IMR-90 (cell line): ENCODE results near the gene CHSY3. TPM values are rescaled to one million over a fixed set of nuclear protein-coding genes. Genes with fewer than 3 reads are reported as not detected.

Source experiments
- ATAC-seq: fragments of 200-7000 bp; cut with Tn5 transposase; 2 replicates; pipeline ENCODE4 v1.9.1; 2020; ENCODE audit warnings: low read depth, mild to moderate bottlenecking, moderate library complexity
- BruUV-seq: library from RNA; stranded (reverse); fragments of 400-500 nt; replicated peaks from 2 replicates; lab custom pipeline; 2021; lab: Mats Ljungman, UMichigan
- CTCF ChIA-PET: fragments of 300-600 bp; formaldehyde crosslinking; extraction: SDS; loops from one replicate; lab custom pipeline; 2021; ENCODE audit warnings: antibody characterized with exemption; lab: Yijun Ruan, JAX
- POLR2A ChIA-PET: fragments of 300-600 bp; sonication (Branson Sonifier 250); formaldehyde crosslinking; loops from one replicate; lab custom pipeline; 2022; ENCODE audit warnings: antibody characterized with exemption; ENCODE audit not compliant: unreplicated experiment; lab: Charles Lee
- DNase-seq: peaks from one replicate; pipeline ENCODE4 v3.0.0; 2013
- H2AFZ ChIP-seq: replicated peaks from 2 replicates; pipeline ENCODE3; 2013; ENCODE audit warnings: low read length, mild to moderate bottlenecking; ENCODE audit not compliant: poor library complexity
- H2AK5ac ChIP-seq: 2 replicates; pipeline ENCODE4 v1.6.1; 2013; ENCODE audit warnings: low read depth, low read length, inconsistent platforms
- H2AK9ac ChIP-seq: replicated peaks from 2 replicates; pipeline ENCODE3; 2013; ENCODE audit warnings: mild to moderate bottlenecking, low read depth, low read length, moderate library complexity; ENCODE audit not compliant: poor library complexity
- H2BK120ac ChIP-seq: 2 replicates; pipeline ENCODE4 v1.6.1; 2013; ENCODE audit warnings: low read depth, low read length, inconsistent platforms
- H2BK15ac ChIP-seq: 3 replicates; pipeline ENCODE4 v1.6.1; 2013; ENCODE audit warnings: low read depth, low read length, inconsistent platforms
- H2BK20ac ChIP-seq: 2 replicates; pipeline ENCODE4 v1.6.1; 2013; ENCODE audit warnings: low read depth, mild to moderate bottlenecking, inconsistent platforms, low read length, moderate library complexity
- H2BK5ac ChIP-seq: 2 replicates; pipeline ENCODE4 v1.6.1; 2013; ENCODE audit warnings: mild to moderate bottlenecking, low read depth, low read length, inconsistent platforms; ENCODE audit not compliant: poor library complexity, severe bottlenecking
- H3K14ac ChIP-seq: replicated peaks from 2 replicates; pipeline ENCODE4 v1.6.1; 2013; ENCODE audit warnings: low read depth, low read length, inconsistent platforms
- H3K18ac ChIP-seq: 2 replicates; pipeline ENCODE4 v1.6.1; 2013; ENCODE audit warnings: low read depth, low read length, control low read depth
- H3K23ac ChIP-seq: 2 replicates; pipeline ENCODE4 v1.6.1; 2013; ENCODE audit warnings: low read depth, low read length, inconsistent platforms
- H3K27ac ChIP-seq: 2 replicates; pipeline ENCODE4 v1.5.1; 2013; ENCODE audit warnings: mild to moderate bottlenecking, control low read depth, low read length; ENCODE audit not compliant: insufficient read depth
- H3K27me3 ChIP-seq: 2 replicates; pipeline ENCODE4 v1.6.1; 2013; ENCODE audit warnings: low read length; ENCODE audit not compliant: control insufficient read depth, insufficient read depth
- H3K36me3 ChIP-seq: 2 replicates; pipeline ENCODE4 v1.6.1; 2013; ENCODE audit warnings: low read length, mixed read lengths; ENCODE audit not compliant: control insufficient read depth, insufficient read depth
- H3K4ac ChIP-seq: 2 replicates; pipeline ENCODE4 v1.6.1; 2013; ENCODE audit warnings: low read depth, low read length, inconsistent platforms
- H3K4me1 ChIP-seq: 2 replicates; pipeline ENCODE4 v1.6.1; 2013; ENCODE audit warnings: low read length, mixed read lengths; ENCODE audit not compliant: control insufficient read depth, insufficient read depth
- H3K4me2 ChIP-seq: 2 replicates; pipeline ENCODE4 v1.6.1; 2013; ENCODE audit warnings: low read depth, mild to moderate bottlenecking, control low read depth, low read length, moderate library complexity
- H3K4me3 ChIP-seq: 2 replicates; pipeline ENCODE4 v1.5.1; 2013; ENCODE audit warnings: low read depth, mild to moderate bottlenecking, control low read depth, low read length, moderate library complexity; ENCODE audit not compliant: insufficient read depth
- H3K56ac ChIP-seq: 2 replicates; pipeline ENCODE4 v1.6.1; 2013; ENCODE audit warnings: low read length, inconsistent platforms; ENCODE audit not compliant: insufficient read depth; ENCODE audit errors: extremely low read depth
- H3K79me1 ChIP-seq, 2 experiments: 2 replicates each; pipeline ENCODE4 v1.6.1; 2013; ENCODE audit warnings: low read length in 2 of 2, inconsistent platforms in 1 of 2, low read depth in 1 of 2
- H3K9ac ChIP-seq: 2 replicates; pipeline ENCODE4 v1.6.1; 2013; ENCODE audit warnings: low read depth, low read length, control low read depth
- H3K9me1 ChIP-seq: 2 replicates; pipeline ENCODE4 v1.6.1; 2013; ENCODE audit warnings: low read length, inconsistent platforms; ENCODE audit not compliant: insufficient read depth
- H3K9me3 ChIP-seq: 2 replicates; pipeline ENCODE4 v1.6.1; 2013; ENCODE audit warnings: low read length; ENCODE audit not compliant: control insufficient read depth, insufficient read depth
- H4K20me1 ChIP-seq: 2 replicates; pipeline ENCODE4 v1.6.1; 2013; ENCODE audit warnings: low read length, inconsistent platforms; ENCODE audit not compliant: insufficient read depth
- H4K5ac ChIP-seq: 2 replicates; pipeline ENCODE4 v1.6.1; 2013; ENCODE audit warnings: mild to moderate bottlenecking, low read depth, low read length, control low read depth
- H4K8ac ChIP-seq, 2 experiments: 2 replicates each; pipeline ENCODE4 v1.6.1; 2013; ENCODE audit warnings: low read depth in 2 of 2, low read length in 2 of 2, control low read depth in 1 of 2, inconsistent platforms in 1 of 2
- H4K91ac ChIP-seq: 2 replicates; pipeline ENCODE4 v1.6.1; 2013; ENCODE audit warnings: low read depth, low read length, inconsistent platforms; ENCODE audit not compliant: insufficient read depth
- BHLHE40 ChIP-seq: fragments of 150-350 bp; IDR thresholded peaks from 2 replicates; pipeline ENCODE4 v1.6.1; 2016; ENCODE audit warnings: mild to moderate bottlenecking, low read depth, low read length
- CEBPB ChIP-seq: IDR thresholded peaks from 2 replicates; pipeline ENCODE4 v1.6.1; 2012; ENCODE audit warnings: low read depth, low read length, improper control_type of control experiment
- CHD1 ChIP-seq: IDR thresholded peaks from 2 replicates; pipeline ENCODE4 v1.6.1; 2012; ENCODE audit warnings: low read depth, low read length, improper control_type of control experiment
- FOS ChIP-seq: fragments of 150-350 bp; IDR thresholded peaks from 2 replicates; pipeline ENCODE4 v1.6.1; 2016; ENCODE audit warnings: low read depth, low read length
- MAFK ChIP-seq: IDR thresholded peaks from 2 replicates; pipeline ENCODE4 v1.6.1; 2012; ENCODE audit warnings: low read depth, low read length, improper control_type of control experiment
- NFE2L2 ChIP-seq: fragments of 150-350 bp; IDR thresholded peaks from 2 replicates; pipeline ENCODE4 v1.6.1; 2016; ENCODE audit warnings: low read depth, mild to moderate bottlenecking, low read length
- POLR2A ChIP-seq: IDR thresholded peaks from 2 replicates; pipeline ENCODE4 v1.6.1; 2012; ENCODE audit warnings: mild to moderate bottlenecking, low read depth, low read length
- RCOR1 ChIP-seq: IDR thresholded peaks from 2 replicates; pipeline ENCODE4 v1.6.1; 2012; ENCODE audit warnings: mild to moderate bottlenecking, low read length, improper control_type of control experiment; ENCODE audit not compliant: insufficient replicate concordance
- RFX5 ChIP-seq: IDR thresholded peaks from 2 replicates; pipeline ENCODE4 v1.8.0; 2012; ENCODE audit warnings: low read depth, mild to moderate bottlenecking, low read length, moderate library complexity
- WGBS, 2 experiments: methylation state at CpG; one replicate each; pipeline versions ENCODE4 v1.1.5 to v1.1.7; 2013; ENCODE audit warnings: missing lambda C conversion rate in 2 of 2; ENCODE audit not compliant: insufficient read length in 1 of 2; ENCODE audit errors: extremely low coverage in 2 of 2; 5-methylcytosine and 5-hydroxymethylcytosine counted together
- dilution Hi-C: fragments of 300-500 bp; cut with HindIII; formaldehyde crosslinking; loops from one replicate; pipeline ENCODE4 v1.14.3; 2018; ENCODE audit warnings: low sequenced_read_pairs; ENCODE audit not compliant: unreplicated experiment
- in situ Hi-C: fragments of 300-500 bp; cut with MboI; formaldehyde crosslinking; loops from 3 replicates; pipeline ENCODE4 v1.14.3; 2019; ENCODE audit warnings: low sequenced_read_pairs, inconsistent platforms, mixed read lengths
- intact Hi-C: fragments of 100-400 bp; cut with micrococcal nuclease; formaldehyde crosslinking; loops from 2 replicates; pipeline ENCODE4 v1.10.0; 2022
- polyA plus RNA-seq, 3 experiments: library from polyadenylated mRNA; depleted of rRNA; stranded (reverse); fragments of >200 nt; gene quantifications; 2 replicates each; pipeline ENCODE4 v1.2.3, GENCODE V29; 2012; ENCODE audit warnings: low replicate concordance in 1 of 3
- total RNA-seq: library from RNA; depleted of rRNA; stranded (reverse); fragments of >200 nt; gene quantifications from 2 replicates; pipeline ENCODE4 v1.2.3, GENCODE V29; 2012
- TF ChIP-seq, protein P1 (sequence below): fragments of 150-350 bp; IDR thresholded peaks from 2 replicates; pipeline ENCODE4 v1.6.1; 2017; ENCODE audit warnings: mild to moderate bottlenecking, antibody characterized with exemption, low read length, low read depth
- TF ChIP-seq, protein P2 (sequence below): conservative IDR thresholded peaks from 2 replicates; pipeline ENCODE4 v1.5.1; 2012; ENCODE audit warnings: mild to moderate bottlenecking, low read depth, low read length, improper control_type of control experiment

The CHSY3 gene
- total and polyA plus RNA-seq, 2 of the 4 experiments (the other 2 are of a cell fraction) = 0.62 to 1.3 TPM

- no peak for ATAC-seq
- H3K18ac ChIP-seq = no peak overlapping the region
Measured at GRCh38 chr5:130050585-130050984, 146.3 kb downstream of the CHSY3 start.

More at GRCh38 chr5:130050585-130050984, 146.3 kb downstream of the CHSY3 start:
- H2BK120ac ChIP-seq = no peak overlapping the region
- dilution Hi-C loops = no loop called here
- TF ChIP-seq CHD1 (no peak), BHLHE40 (no peak), POLR2A (no peak), NFE2L2 (no peak), MAFK (no peak), RCOR1 (no peak), RFX5 (no peak), FOS (no peak), CEBPB (no peak)
- TF ChIP-seq, protein P1, sequence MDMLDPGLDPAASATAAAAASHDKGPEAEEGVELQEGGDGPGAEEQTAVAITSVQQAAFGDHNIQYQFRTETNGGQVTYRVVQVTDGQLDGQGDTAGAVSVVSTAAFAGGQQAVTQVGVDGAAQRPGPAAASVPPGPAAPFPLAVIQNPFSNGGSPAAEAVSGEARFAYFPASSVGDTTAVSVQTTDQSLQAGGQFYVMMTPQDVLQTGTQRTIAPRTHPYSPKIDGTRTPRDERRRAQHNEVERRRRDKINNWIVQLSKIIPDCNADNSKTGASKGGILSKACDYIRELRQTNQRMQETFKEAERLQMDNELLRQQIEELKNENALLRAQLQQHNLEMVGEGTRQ = no peak
- TF ChIP-seq, protein P2, sequence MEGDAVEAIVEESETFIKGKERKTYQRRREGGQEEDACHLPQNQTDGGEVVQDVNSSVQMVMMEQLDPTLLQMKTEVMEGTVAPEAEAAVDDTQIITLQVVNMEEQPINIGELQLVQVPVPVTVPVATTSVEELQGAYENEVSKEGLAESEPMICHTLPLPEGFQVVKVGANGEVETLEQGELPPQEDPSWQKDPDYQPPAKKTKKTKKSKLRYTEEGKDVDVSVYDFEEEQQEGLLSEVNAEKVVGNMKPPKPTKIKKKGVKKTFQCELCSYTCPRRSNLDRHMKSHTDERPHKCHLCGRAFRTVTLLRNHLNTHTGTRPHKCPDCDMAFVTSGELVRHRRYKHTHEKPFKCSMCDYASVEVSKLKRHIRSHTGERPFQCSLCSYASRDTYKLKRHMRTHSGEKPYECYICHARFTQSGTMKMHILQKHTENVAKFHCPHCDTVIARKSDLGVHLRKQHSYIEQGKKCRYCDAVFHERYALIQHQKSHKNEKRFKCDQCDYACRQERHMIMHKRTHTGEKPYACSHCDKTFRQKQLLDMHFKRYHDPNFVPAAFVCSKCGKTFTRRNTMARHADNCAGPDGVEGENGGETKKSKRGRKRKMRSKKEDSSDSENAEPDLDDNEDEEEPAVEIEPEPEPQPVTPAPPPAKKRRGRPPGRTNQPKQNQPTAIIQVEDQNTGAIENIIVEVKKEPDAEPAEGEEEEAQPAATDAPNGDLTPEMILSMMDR = no peak
- no peak overlapping the region for H3K4me2 ChIP-seq
- no peak overlapping the region for H4K8ac ChIP-seq
- ChIA-PET CTCF (no interaction called here), POLR2A (no interaction called here)
- H3K14ac ChIP-seq = no peak overlapping the region
- no peaks in the 10 kb centered on the region for H3K27me3 ChIP-seq
- no peak overlapping the region for H2BK15ac ChIP-seq
- no peak overlapping the region for H3K56ac ChIP-seq
- DNase-seq = no peak
- no peaks in the 10 kb centered on the region for H3K4me1 ChIP-seq
- H2AFZ ChIP-seq = no peak overlapping the region
- H2AK5ac ChIP-seq = no peak overlapping the region
- H3K23ac ChIP-seq = no peak overlapping the region
- no TSS peak for BruUV-seq
- no peaks in the 10 kb centered on the region for H3K36me3 ChIP-seq
- no peak overlapping the region for H3K4me3 ChIP-seq
- H2BK20ac ChIP-seq = no peak overlapping the region
- H2BK5ac ChIP-seq = no peak overlapping the region
- in situ Hi-C loops = no loop called here
- no CpG with 5 or more reads among the region's 3 CpGs for WGBS, 2 experiments
- H4K20me1 ChIP-seq = no peaks in the 10 kb centered on the region
- H3K9me3 ChIP-seq = no peaks in the 10 kb centered on the region
- no peak overlapping the region for H4K91ac ChIP-seq
- no peaks in the 10 kb centered on the region for H3K9me1 ChIP-seq
- no peak overlapping the region for H3K9ac ChIP-seq
- H3K79me1 ChIP-seq = no peaks in the 10 kb centered on the region
- H4K5ac ChIP-seq = no peak overlapping the region
- H3K27ac ChIP-seq = no peak overlapping the region
- H3K4ac ChIP-seq = no peak overlapping the region
- intact Hi-C loops = no loop called here
- no peak overlapping the region for H2AK9ac ChIP-seq
